ENCODE results near the gene XPR1.
"Not testable (repeated sequence)": the region's sequence is repeated elsewhere in the genome, so short reads cannot be mapped to it uniquely, and the experiment has no call there.

The XPR1 gene

GRCh38 chr1:180805316-180805715 lies 173.5 kb downstream of the XPR1 start:
- no peak overlapping the region for H3K4me3 ChIP-seq (replicated peaks; ENCODE audit: low read depth, low read length)
- TF ChIP-seq CTCF (IDR thresholded peaks at IDR 0.05; ENCODE audit: low read length, missing control alignments) = no peak
- DNase-seq (ENCODE audit: low read depth) = no peak

DNA sequence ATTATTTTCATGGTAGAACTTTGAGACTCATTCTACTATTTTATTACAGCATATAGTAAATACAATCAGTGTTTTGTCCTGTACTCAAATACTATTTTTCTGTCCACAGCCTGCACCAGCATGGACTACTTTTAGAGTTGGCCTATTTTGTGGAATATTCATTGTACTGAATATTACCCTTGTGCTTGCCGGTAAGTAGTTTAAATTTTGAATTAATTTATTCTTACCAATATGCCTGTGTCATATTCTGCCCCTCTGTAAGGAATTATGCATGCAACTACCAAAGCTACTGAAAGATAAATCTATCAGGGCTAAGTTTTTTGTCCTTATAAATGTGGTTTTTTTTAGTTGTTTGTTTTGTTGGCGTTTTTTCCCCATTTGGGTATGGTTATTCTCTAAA lies 179.5 kb downstream of the XPR1 start:
- DNase-seq (ENCODE audit: low read depth) = no peak
- no peak for TF ChIP-seq CTCF (IDR thresholded peaks at IDR 0.05; ENCODE audit: low read length, missing control alignments)

GRCh38 chr1:180811886-180812285 lies 180.1 kb downstream of the XPR1 start:
- DNase-seq (ENCODE audit: low read depth) = no peak
- no peak overlapping the region for H3K4me3 ChIP-seq (replicated peaks; ENCODE audit: low read depth, low read length)
- no peak for TF ChIP-seq CTCF (IDR thresholded peaks at IDR 0.05; ENCODE audit: low read length, missing control alignments)

More for the DNA sequence above, 179.5 kb downstream of the XPR1 start:
- H3K4me3 ChIP-seq (replicated peaks; ENCODE audit: low read depth, low read length) = no peak overlapping the region

GRCh38 chr1:180814258-180814657 lies 182.4 kb downstream of the XPR1 start:
- no peak for TF ChIP-seq CTCF (IDR thresholded peaks at IDR 0.05; ENCODE audit: low read length, missing control alignments)
- no peak for DNase-seq (ENCODE audit: low read depth)

GRCh38 chr1:180815188-180815587 lies 183.4 kb downstream of the XPR1 start:
- TF ChIP-seq CTCF (IDR thresholded peaks at IDR 0.05; ENCODE audit: low read length, missing control alignments) = no peak
- no peak overlapping the region for H3K4me3 ChIP-seq (replicated peaks; ENCODE audit: low read depth, low read length)
- DNase-seq (ENCODE audit: low read depth) = no peak

More at GRCh38 chr1:180814258-180814657, 182.4 kb downstream of the XPR1 start:
- H3K4me3 ChIP-seq (replicated peaks; ENCODE audit: low read depth, low read length) = no peak overlapping the region

GRCh38 chr1:180816132-180816531 lies 184.3 kb downstream of the XPR1 start:
- TF ChIP-seq CTCF (IDR thresholded peaks at IDR 0.05; ENCODE audit: low read length, missing control alignments) = no peak
- DNase-seq (ENCODE audit: low read depth) = no peak

DNA sequence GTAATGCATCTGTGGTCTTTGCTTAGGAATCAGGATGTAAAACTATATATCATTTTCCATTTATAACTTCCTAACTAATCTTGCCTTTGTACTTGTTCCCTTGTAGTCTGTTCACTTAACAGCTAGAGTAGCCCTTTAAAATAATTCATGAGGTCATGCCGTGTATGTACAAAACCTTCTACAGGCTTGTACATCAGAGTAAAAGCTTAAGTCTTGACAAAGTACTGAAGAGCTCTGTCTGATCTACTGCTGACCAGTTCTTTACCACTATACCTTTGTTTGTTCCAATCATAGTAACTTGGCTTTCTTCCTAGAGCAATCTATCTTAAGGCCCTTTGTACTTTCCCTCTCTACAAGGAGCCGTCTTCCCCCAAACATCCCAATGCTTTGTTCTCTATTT lies 190.1 kb downstream of the XPR1 start:
- H3K4me3 ChIP-seq (replicated peaks; ENCODE audit: low read depth, low read length) = no peak overlapping the region
- TF ChIP-seq CTCF (IDR thresholded peaks at IDR 0.05; ENCODE audit: low read length, missing control alignments) = no peak
- no peak for DNase-seq (ENCODE audit: low read depth)

More at GRCh38 chr1:180816132-180816531, 184.3 kb downstream of the XPR1 start:
- no peak overlapping the region for H3K4me3 ChIP-seq (replicated peaks; ENCODE audit: low read depth, low read length)

DNA sequence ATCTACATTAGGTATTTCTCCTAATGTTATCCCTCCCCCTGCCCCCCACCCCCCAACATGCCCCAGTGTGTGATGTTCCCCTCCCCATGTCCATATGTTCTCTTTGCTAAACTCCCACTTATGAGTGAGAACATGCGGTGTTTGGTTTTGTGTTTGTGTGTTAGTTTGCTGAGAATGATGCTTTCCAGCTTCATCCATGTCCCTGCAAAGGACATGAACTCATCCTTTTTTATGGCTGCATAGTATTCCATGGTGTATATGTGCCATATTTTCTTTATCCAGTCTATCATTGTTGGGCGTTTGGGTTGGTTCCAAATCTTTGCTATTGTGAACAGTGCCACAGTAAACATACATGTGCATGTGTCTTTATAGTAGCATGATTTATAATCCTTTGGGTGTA lies 199.7 kb downstream of the XPR1 start:
- DNase-seq (ENCODE audit: low read depth); H3K4me3 ChIP-seq (replicated peaks; ENCODE audit: low read depth, low read length): not testable (repeated sequence)

DNA sequence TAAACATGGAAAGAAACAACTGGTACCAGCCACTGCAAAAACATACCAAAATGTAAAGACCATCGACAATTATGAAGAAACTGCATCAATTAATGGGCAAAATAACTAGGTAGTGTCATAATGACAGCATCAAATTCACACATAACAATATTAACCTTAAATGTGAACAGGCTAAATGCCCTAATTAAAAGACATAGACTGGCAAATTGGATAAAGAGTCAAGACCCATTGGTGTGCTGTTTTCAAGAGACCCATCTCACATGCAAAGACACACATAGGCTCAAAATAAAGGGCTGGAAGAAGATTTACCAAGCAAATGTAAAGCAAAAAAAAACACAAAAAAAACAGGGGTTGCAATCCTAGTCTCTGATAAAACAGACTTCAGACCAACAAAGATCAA lies 201.4 kb downstream of the XPR1 start:
- not testable (repeated sequence) for DNase-seq (ENCODE audit: low read depth)

More for the DNA sequence above, 201.4 kb downstream of the XPR1 start:
- not testable (repeated sequence) for H3K4me3 ChIP-seq (replicated peaks; ENCODE audit: low read depth, low read length)

Data from fibroblast of pulmonary artery (primary cell).